Measurements from ENCODE around the gene TMOD2. TPM values are rescaled to one million over a fixed set of nuclear protein-coding genes. Genes with fewer than 3 reads are reported as not detected.

TMOD2 gene
- total RNA-seq, 2 experiments from 2014 or later: 0.44 TPM; not detected in 1

- intact Hi-C loops (cut with micrococcal nuclease; ENCODE audit: unreplicated experiment): no loop called here
- TF ChIP-seq EZH2phosphoT487 (IDR thresholded peaks at IDR 0.05; ENCODE audit: borderline replicate concordance, low read depth, low read length): no peak
- no peak for TF ChIP-seq CTCF (conservative IDR thresholded peaks at IDR 0.05; ENCODE audit: low read length)
- Histone ChIP-seq H3K36me3 (ENCODE audit: insufficient read depth, low read length) (no peaks in the 10 kb centered on the region), H3K4me2 (ENCODE audit: low read length) (no peak overlapping the region), H2AFZ (ENCODE audit: low read length) (no peak overlapping the region), H3K9me3 (ENCODE audit: low read length) (no peaks in the 10 kb centered on the region), H4K20me1 (ENCODE audit: insufficient read depth, low read length) (no peaks in the 10 kb centered on the region), H3K79me2 (ENCODE audit: insufficient read depth, low read depth, low read length) (no peaks in the 10 kb centered on the region), H3K9me2 (ENCODE audit: insufficient read depth, low read length) (no peaks in the 10 kb centered on the region), H3K27ac (ENCODE audit: low read depth, low read length, poor library complexity, severe bottlenecking) (no peak overlapping the region), H3K4me1 (ENCODE audit: insufficient read depth, low read length, poor library complexity, severe bottlenecking) (no peaks in the 10 kb centered on the region), H3K4me3 (ENCODE audit: low read depth, low read length, poor library complexity, severe bottlenecking) (no peak overlapping the region)
- BruUV-seq (replicated peaks): no TSS peak
- ChIA-PET POLR2A (no interaction called here), CTCF (ENCODE audit: unreplicated experiment) (no interaction called here)
- no peak for DNase-seq (ENCODE audit: low spot score)
Measured at GRCh38 chr15:51754267-51754666, 2.9 kb downstream of the TMOD2 start.

- H3K79me2 ChIP-seq (ENCODE audit: insufficient read depth, low read depth, low read length): no peaks in the 10 kb centered on the region
- no peaks in the 10 kb centered on the region for H3K9me3 ChIP-seq (ENCODE audit: low read length)
- ChIA-PET POLR2A (interaction anchor here (0.6 kb wide), 1 partner anchor 145 kb away, joined by 3 read pairs; no protein-coding TSS in a partner anchor), CTCF (ENCODE audit: unreplicated experiment) (no interaction called here)
- no peak overlapping the region for H2AFZ ChIP-seq (ENCODE audit: low read length)
- DNase-seq (ENCODE audit: low spot score): no peak
- no peaks in the 10 kb centered on the region for H3K9me2 ChIP-seq (ENCODE audit: insufficient read depth, low read length)
- no peak overlapping the region for H3K4me3 ChIP-seq (ENCODE audit: low read depth, low read length, poor library complexity, severe bottlenecking)
- TF ChIP-seq EZH2phosphoT487 (IDR thresholded peaks at IDR 0.05; ENCODE audit: borderline replicate concordance, low read depth, low read length) (no peak), CTCF (conservative IDR thresholded peaks at IDR 0.05; ENCODE audit: low read length) (no peak)
- H3K27ac ChIP-seq (ENCODE audit: low read depth, low read length, poor library complexity, severe bottlenecking): no peak overlapping the region
- H3K4me1 ChIP-seq (ENCODE audit: insufficient read depth, low read length, poor library complexity, severe bottlenecking): no peaks in the 10 kb centered on the region
- no TSS peak for BruUV-seq (replicated peaks)
- H4K20me1 ChIP-seq (ENCODE audit: insufficient read depth, low read length): no peaks in the 10 kb centered on the region
- intact Hi-C loops (cut with micrococcal nuclease; ENCODE audit: unreplicated experiment): no loop called here
- no peak overlapping the region for H3K4me2 ChIP-seq (ENCODE audit: low read length)
- no peaks in the 10 kb centered on the region for H3K36me3 ChIP-seq (ENCODE audit: insufficient read depth, low read length)
Measured at GRCh38 chr15:51755790-51756189, 4.4 kb downstream of the TMOD2 start.

GRCh38 chr15:51756482-51756881 is 5.1 kb downstream of the TMOD2 start:
- BruUV-seq (replicated peaks): no TSS peak
- H3K4me1 ChIP-seq (ENCODE audit: insufficient read depth, low read length, poor library complexity, severe bottlenecking): no peaks in the 10 kb centered on the region
- intact Hi-C loops (cut with micrococcal nuclease; ENCODE audit: unreplicated experiment): no loop called here
- H3K9me3 ChIP-seq (ENCODE audit: low read length): no peaks in the 10 kb centered on the region
- no peaks in the 10 kb centered on the region for H4K20me1 ChIP-seq (ENCODE audit: insufficient read depth, low read length)
- TF ChIP-seq EZH2phosphoT487 (IDR thresholded peaks at IDR 0.05; ENCODE audit: borderline replicate concordance, low read depth, low read length) (no peak), CTCF (conservative IDR thresholded peaks at IDR 0.05; ENCODE audit: low read length) (no peak)
- H3K36me3 ChIP-seq (ENCODE audit: insufficient read depth, low read length): no peaks in the 10 kb centered on the region
- ChIA-PET POLR2A (interaction anchor here (0.6 to 0.7 kb wide), 2 partner anchors 55 to 1292 kb away, joined by 3 read pairs; no protein-coding TSS in a partner anchor), CTCF (ENCODE audit: unreplicated experiment) (no interaction called here)
- no peak overlapping the region for H3K4me3 ChIP-seq (ENCODE audit: low read depth, low read length, poor library complexity, severe bottlenecking)
- H3K79me2 ChIP-seq (ENCODE audit: insufficient read depth, low read depth, low read length): no peaks in the 10 kb centered on the region
- no peak overlapping the region for H3K27ac ChIP-seq (ENCODE audit: low read depth, low read length, poor library complexity, severe bottlenecking)
- H2AFZ ChIP-seq (ENCODE audit: low read length): no peak overlapping the region
- no peak overlapping the region for H3K4me2 ChIP-seq (ENCODE audit: low read length)
- no peaks in the 10 kb centered on the region for H3K9me2 ChIP-seq (ENCODE audit: insufficient read depth, low read length)
- no peak for DNase-seq (ENCODE audit: low spot score)

All from OCI-LY7 (cell line).